OCI-LY7 (cell line): Measurements from ENCODE around the gene CD46. TPM values are rescaled to one million over a fixed set of nuclear protein-coding genes. Genes with fewer than 3 reads are reported as not detected.
"Not testable (repeated sequence)": the region's sequence is repeated elsewhere in the genome, so short reads cannot be mapped to it uniquely, and the experiment has no call there.

Source experiments
- BruUV-seq: library from RNA; stranded (reverse); fragments of 400-500 nt; replicated peaks from 2 replicates; lab custom pipeline; 2021; lab: Mats Ljungman, UMichigan
- CTCF ChIA-PET: fragments of 300-600 bp; sonication (Branson Sonifier 250); formaldehyde crosslinking; loops from one replicate; lab custom pipeline; 2022; ENCODE audit warnings: antibody characterized with exemption; ENCODE audit not compliant: unreplicated experiment; lab: Charles Lee
- POLR2A ChIA-PET: fragments of 300-600 bp; sonication (Branson Sonifier 250); formaldehyde crosslinking; loops from one replicate; lab custom pipeline; 2022; ENCODE audit warnings: antibody characterized with exemption; lab: Charles Lee
- DNase-seq: peaks from one replicate; pipeline ENCODE4 v3.0.0-alpha.2; 2015; ENCODE audit warnings: low spot score
- H2AFZ ChIP-seq: fragments of 200-600 bp; sonication (generic), shearing (Covaris generic); 2 replicates; pipeline ENCODE4 v1.6.1; 2014; ENCODE audit warnings: mild to moderate bottlenecking, antibody characterized with exemption, low read length, moderate library complexity
- H3K27ac ChIP-seq: fragments of 200-600 bp; sonication (generic); 2 replicates; pipeline ENCODE4 v1.5.1; 2014; ENCODE audit warnings: mixed run types, low read depth, mild to moderate bottlenecking, moderate library complexity, low read length, inconsistent platforms; ENCODE audit not compliant: poor library complexity, severe bottlenecking
- H3K36me3 ChIP-seq: fragments of 200-600 bp; sonication (generic); 2 replicates; pipeline ENCODE4 v1.6.1; 2014; ENCODE audit warnings: mild to moderate bottlenecking, antibody characterized with exemption, low read length, moderate library complexity, mixed read lengths; ENCODE audit not compliant: insufficient read depth
- H3K4me1 ChIP-seq: fragments of 200-600 bp; sonication (generic); 2 replicates; pipeline ENCODE4 v1.5.1; 2014; ENCODE audit warnings: mild to moderate bottlenecking, low read length; ENCODE audit not compliant: insufficient read depth, poor library complexity, severe bottlenecking
- H3K4me2 ChIP-seq: fragments of 200-600 bp; sonication (generic); 2 replicates; pipeline ENCODE4 v1.6.1; 2014; ENCODE audit warnings: mild to moderate bottlenecking, low read length
- H3K4me3 ChIP-seq: fragments of 200-600 bp; sonication (generic); 2 replicates; pipeline ENCODE4 v1.5.1; 2014; ENCODE audit warnings: mild to moderate bottlenecking, low read depth, low read length; ENCODE audit not compliant: poor library complexity, severe bottlenecking
- H3K79me2 ChIP-seq: fragments of 200-600 bp; sonication (generic); 2 replicates; pipeline ENCODE4 v1.6.1; 2016; ENCODE audit warnings: low read depth, mild to moderate bottlenecking, low read length, moderate library complexity, mixed read lengths; ENCODE audit not compliant: insufficient read depth
- H3K9me2 ChIP-seq: fragments of 200-600 bp; sonication (generic); 2 replicates; pipeline ENCODE4 v1.6.1; 2016; ENCODE audit warnings: mild to moderate bottlenecking, low read length, mixed read lengths; ENCODE audit not compliant: insufficient read depth
- H3K9me3 ChIP-seq: fragments of 200-600 bp; sonication (generic); 2 replicates; pipeline ENCODE4 v1.6.1; 2014; ENCODE audit warnings: mild to moderate bottlenecking, mixed run types, low read length, mixed read lengths
- H4K20me1 ChIP-seq: fragments of 200-600 bp; sonication (generic); 2 replicates; pipeline ENCODE4 v1.6.1; 2014; ENCODE audit warnings: mild to moderate bottlenecking, antibody characterized with exemption, low read length, moderate library complexity, mixed read lengths; ENCODE audit not compliant: insufficient read depth
- EZH2phosphoT487 ChIP-seq: fragments of 200-600 bp; sonication (generic); IDR thresholded peaks from 2 replicates; pipeline ENCODE4 v1.6.1; 2018; ENCODE audit warnings: low read depth, borderline replicate concordance, mild to moderate bottlenecking, mixed run types, antibody characterized with exemption, low read length, moderate library complexity, mixed read lengths
- intact Hi-C: fragments of 100-400 bp; cut with micrococcal nuclease; formaldehyde crosslinking; loops from one replicate; pipeline ENCODE4 v1.10.0; 2022; ENCODE audit not compliant: unreplicated experiment
- total RNA-seq, 2 experiments: library from RNA; depleted of rRNA in 1 of 2; stranded (reverse); fragments of >200 nt in 1 of 2; shearing (Covaris generic) in 1 of 2; gene quantifications; 2 replicates each; pipeline ENCODE4 v1.2.3, GENCODE V29; 2014 to 2022
- TF ChIP-seq, protein P1 (sequence below): fragments of 200-600 bp; sonication (generic); conservative IDR thresholded peaks from 2 replicates; pipeline ENCODE4 v1.5.1; 2014; ENCODE audit warnings: mild to moderate bottlenecking, antibody characterized with exemption, low read length, moderate library complexity, mixed read lengths

CD46 gene
- total RNA-seq, 2 experiments from 2014 or later: 83.2 to 83.8 TPM

DNA sequence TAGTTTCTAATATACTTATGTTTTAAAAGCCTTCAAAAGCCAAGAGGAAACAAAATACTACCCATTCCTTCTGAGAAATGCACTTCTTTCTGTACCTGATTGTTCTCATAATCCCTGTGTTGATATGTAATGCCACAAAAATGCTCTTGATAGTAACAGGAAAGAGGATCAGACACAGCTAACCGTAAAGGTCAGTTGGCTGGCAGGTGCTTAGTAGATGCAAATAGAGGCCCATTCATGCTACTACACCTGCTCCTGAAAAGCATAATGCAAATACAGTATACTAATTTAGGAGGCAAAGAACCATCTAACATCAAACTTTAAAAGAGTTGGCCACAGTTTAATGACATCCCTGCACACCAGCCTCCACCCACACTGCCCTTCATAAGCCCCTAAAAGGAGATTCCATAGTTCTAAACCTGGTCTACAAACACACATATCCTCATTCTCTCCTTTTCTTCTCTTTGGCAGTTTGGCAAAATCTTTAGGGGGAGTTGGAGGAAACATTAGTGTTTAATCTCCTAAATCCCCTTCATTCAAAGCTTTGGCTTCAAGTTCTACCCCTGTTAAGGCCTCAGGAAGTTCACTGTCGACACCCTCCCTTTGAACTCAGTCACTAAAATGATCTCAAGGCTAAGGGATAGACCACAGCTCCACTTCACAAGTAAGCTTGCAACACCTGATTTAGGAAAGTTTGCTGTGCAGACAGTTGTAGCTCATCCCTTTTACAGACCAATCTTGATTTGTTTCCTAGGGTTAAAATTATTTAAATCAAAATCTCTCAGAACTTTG, 2.9 kb upstream of the CD46 start:
- Histone ChIP-seq H3K4me2 (peak overlapping the region; percentile 94), H3K9me2 (no peaks in the 10 kb centered on the region), H3K79me2 (peaks cover 49% of the 10 kb centered on the region), H3K4me3 (peak overlapping the region; percentile 98), H3K36me3 (peaks cover 3% of the 10 kb centered on the region; the same call in 1 of the 2 replicates), H3K9me3 (no peaks in the 10 kb centered on the region), H4K20me1 (peaks cover 11% of the 10 kb centered on the region; the same call in 1 of the 2 replicates), H3K27ac (peak overlapping the region; percentile 100), H3K4me1 (peaks cover 79% of the 10 kb centered on the region), H2AFZ (no peak overlapping the region; the same call in 1 of the 2 replicates)
- POLR2A ChIA-PET: interaction anchor here (0.7 to 1.4 kb wide), 3 partner anchors 74 to 91 kb away, joined by 3 to 4 read pairs (median 4); no protein-coding TSS in a partner anchor
- intact Hi-C loops: loop anchor here (10.0 kb wide), 1 partner anchor 294 kb away; the partner anchor contains the start of gene CR2
- DNase-seq: peak; percentile 93
- CTCF ChIA-PET: no interaction called here
- BruUV-seq: TSS peak; percentile 70
- TF ChIP-seq, protein P1, sequence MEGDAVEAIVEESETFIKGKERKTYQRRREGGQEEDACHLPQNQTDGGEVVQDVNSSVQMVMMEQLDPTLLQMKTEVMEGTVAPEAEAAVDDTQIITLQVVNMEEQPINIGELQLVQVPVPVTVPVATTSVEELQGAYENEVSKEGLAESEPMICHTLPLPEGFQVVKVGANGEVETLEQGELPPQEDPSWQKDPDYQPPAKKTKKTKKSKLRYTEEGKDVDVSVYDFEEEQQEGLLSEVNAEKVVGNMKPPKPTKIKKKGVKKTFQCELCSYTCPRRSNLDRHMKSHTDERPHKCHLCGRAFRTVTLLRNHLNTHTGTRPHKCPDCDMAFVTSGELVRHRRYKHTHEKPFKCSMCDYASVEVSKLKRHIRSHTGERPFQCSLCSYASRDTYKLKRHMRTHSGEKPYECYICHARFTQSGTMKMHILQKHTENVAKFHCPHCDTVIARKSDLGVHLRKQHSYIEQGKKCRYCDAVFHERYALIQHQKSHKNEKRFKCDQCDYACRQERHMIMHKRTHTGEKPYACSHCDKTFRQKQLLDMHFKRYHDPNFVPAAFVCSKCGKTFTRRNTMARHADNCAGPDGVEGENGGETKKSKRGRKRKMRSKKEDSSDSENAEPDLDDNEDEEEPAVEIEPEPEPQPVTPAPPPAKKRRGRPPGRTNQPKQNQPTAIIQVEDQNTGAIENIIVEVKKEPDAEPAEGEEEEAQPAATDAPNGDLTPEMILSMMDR: no peak
- no peak for TF ChIP-seq EZH2phosphoT487

DNA sequence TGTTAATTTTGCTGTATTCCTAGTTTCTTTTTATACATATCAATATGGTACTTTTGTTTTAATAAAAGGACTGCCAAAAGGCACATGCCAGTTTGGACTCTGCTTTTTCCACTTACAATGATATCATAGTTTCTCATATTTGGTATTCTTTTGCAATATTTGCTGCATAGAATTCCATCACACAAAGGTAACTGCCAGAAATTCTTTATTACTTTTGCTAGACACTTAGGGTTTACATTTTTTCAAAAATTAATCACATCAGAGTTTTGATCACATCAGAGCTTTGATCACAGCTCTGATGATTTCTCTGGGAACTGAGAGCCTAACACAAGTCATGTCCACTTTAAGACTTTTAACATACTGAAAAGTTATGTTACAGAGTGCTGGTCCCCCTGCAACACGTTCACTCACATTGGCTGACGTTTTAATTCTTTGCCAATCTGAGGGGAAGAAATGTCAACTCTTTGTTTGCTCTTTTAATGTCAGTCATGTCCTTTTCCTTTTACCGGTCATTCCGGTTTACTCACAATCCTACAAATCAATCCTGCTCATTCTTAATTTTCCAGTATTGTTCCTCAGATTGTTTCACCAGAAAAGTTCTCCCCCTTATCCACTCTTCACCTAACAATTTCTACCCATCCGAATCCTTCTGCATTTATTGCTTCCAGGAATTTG, 1.1 kb upstream of the CD46 start:
- CTCF ChIA-PET: no interaction called here
- H3K9me2 ChIP-seq: no peaks in the 10 kb centered on the region
- H3K4me2 ChIP-seq: peak overlapping the region; percentile 94
- TF ChIP-seq, protein P1: no peak
- TF ChIP-seq EZH2phosphoT487: no peak
- H3K79me2 ChIP-seq: peaks cover 68% of the 10 kb centered on the region
- peaks cover 79% of the 10 kb centered on the region for H3K4me1 ChIP-seq
- peak; percentile 24 for DNase-seq
- H3K27ac ChIP-seq: peak overlapping the region; percentile 100
- no TSS peak for BruUV-seq
- no peaks in the 10 kb centered on the region for H3K9me3 ChIP-seq
- H2AFZ ChIP-seq: peak overlapping the region; percentile 14; the same call in 1 of the 2 replicates
- H3K36me3 ChIP-seq: peaks cover 8% of the 10 kb centered on the region; the same call in 1 of the 2 replicates
- peak overlapping the region; percentile 98 for H3K4me3 ChIP-seq
- peaks cover 27% of the 10 kb centered on the region; the same call in 1 of the 2 replicates for H4K20me1 ChIP-seq
- POLR2A ChIA-PET: interaction anchor here (3.5 kb wide), 1 partner anchor 72 kb away, joined by 15 read pairs; no protein-coding TSS in a partner anchor
- intact Hi-C loops: loop anchor here (5.0 kb wide), 1 partner anchor 117 kb away; no protein-coding TSS in a partner anchor

DNA sequence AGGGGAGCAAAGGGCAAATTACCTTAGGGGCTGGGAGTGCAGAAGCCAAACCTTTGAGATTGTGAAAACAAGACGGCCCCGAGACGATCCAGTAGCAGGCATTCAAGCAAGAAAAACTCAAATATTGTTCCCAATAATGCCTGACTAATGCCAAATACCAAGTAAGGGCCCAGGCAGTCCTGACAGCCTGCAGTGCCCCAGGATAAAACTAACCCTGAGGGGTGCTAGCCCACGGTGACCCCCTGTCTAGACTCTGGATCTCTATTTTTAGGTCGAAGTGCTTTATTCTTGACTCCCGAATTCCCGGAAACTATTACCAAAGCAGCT, 428 bp upstream of the CD46 start:
- H3K9me3 ChIP-seq, H3K9me2 ChIP-seq, DNase-seq, H2AFZ ChIP-seq, CTCF ChIA-PET: not testable (repeated sequence)
- Histone ChIP-seq H3K4me1 (peaks cover 79% of the 10 kb centered on the region), H3K4me3 (peak overlapping the region; percentile 98), H4K20me1 (peaks cover 33% of the 10 kb centered on the region; the same call in 1 of the 2 replicates), H3K27ac (peak overlapping the region; percentile 100), H3K4me2 (peak overlapping the region; percentile 94), H3K36me3 (peaks cover 14% of the 10 kb centered on the region; the same call in 1 of the 2 replicates), H3K79me2 (peaks cover 74% of the 10 kb centered on the region)
- BruUV-seq: TSS peak; percentile 92
- POLR2A ChIA-PET: interaction anchor here (0.8 to 3.5 kb wide), 3 partner anchors 49 to 125 kb away, joined by 3 to 15 read pairs (median 4); no protein-coding TSS in a partner anchor
- intact Hi-C loops: loop anchor here (5.0 kb wide), 1 partner anchor 116 kb away; no protein-coding TSS in a partner anchor
